NCI-H345 treated with DMSO at 0.1 percent for 48 hours (cell line): ENCODE data around the gene KRT75.

Experiments
- DNase-seq: peaks from one replicate; lab custom pipeline; 2025; ENCODE audit not compliant: unreplicated experiment; lab: John Stamatoyannopoulos, UW

KRT75 gene

GRCh38 chr12:52440821-52441319 is 6.7 kb upstream of the KRT75 start:
- no peak for DNase-seq

- DNase-seq = no peak
Measured at GRCh38 chr12:52439845-52440244, 5.7 kb upstream of the KRT75 start.

- no peak for DNase-seq
Measured at GRCh38 chr12:52439420-52439819, 5.2 kb upstream of the KRT75 start.

GRCh38 chr12:52438305-52439301 is 4.4 kb upstream of the KRT75 start:
- no peak for DNase-seq

- no peak for DNase-seq
Measured at GRCh38 chr12:52437508-52437907, 3.3 kb upstream of the KRT75 start.

GRCh38 chr12:52436828-52437474 is 2.8 kb upstream of the KRT75 start:
- no peak for DNase-seq

GRCh38 chr12:52436000-52436827 is 2.0 kb upstream of the KRT75 start:
- DNase-seq = no peak

- no peak for DNase-seq
Measured at GRCh38 chr12:52435659-52435999, 1.5 kb upstream of the KRT75 start.

GRCh38 chr12:52434760-52435530 is 774 bp upstream of the KRT75 start:
- DNase-seq = no peak

GRCh38 chr12:52433501-52434080 is 580 bp downstream of the KRT75 start:
- no peak for DNase-seq

- no peak for DNase-seq
Measured at GRCh38 chr12:52432559-52433207, 1.5 kb downstream of the KRT75 start.

GRCh38 chr12:52428121-52428520 is 6.0 kb downstream of the KRT75 start:
- no peak for DNase-seq

GRCh38 chr12:52427083-52427482 is 7.1 kb downstream of the KRT75 start:
- DNase-seq = no peak

- DNase-seq = no peak
Measured at GRCh38 chr12:52426034-52426433, 8.1 kb downstream of the KRT75 start.

GRCh38 chr12:52425466-52425865 is 8.7 kb downstream of the KRT75 start:
- DNase-seq = no peak

- DNase-seq = peak; percentile 8
Measured at GRCh38 chr12:52423661-52424500, 10.3 kb downstream of the KRT75 start.

GRCh38 chr12:52423035-52423434 is 11.1 kb downstream of the KRT75 start:
- no peak for DNase-seq

GRCh38 chr12:52419656-52420055 is 14.5 kb downstream of the KRT75 start:
- no peak for DNase-seq
